Measurements from ENCODE around the gene TTC9C. TPM values are rescaled to one million over a fixed set of nuclear protein-coding genes. Genes with fewer than 3 reads are reported as not detected.
A peak's percentile ranks its signal among the peaks of the same experiment; 100 is the strongest.

Gene TTC9C
- polyA plus RNA-seq, 2 of the 4 experiments (the other 2 are of a cell fraction) = 33.5 to 42.6 TPM

- no peak for TF ChIP-seq PBX3 (IDR thresholded peaks at IDR 0.05)
- TF ChIP-seq RAD21 (conservative IDR thresholded peaks at IDR 0.05 in 1 of 2, IDR thresholded peaks at IDR 0.05 in 1 of 2) = no peak
- no peak; the same call in 1 of the 2 replicates for TF ChIP-seq MYC (IDR thresholded peaks at IDR 0.05; ENCODE audit: borderline replicate concordance, low read length)
Measured at GRCh38 chr11:62728171-62728988, at the start of gene TTC9C (continued).

GRCh38 chr11:62678770-62679696 lies 49.3 kb upstream of the TTC9C start, which contains the start of gene UBXN1:
UBXN1 (minus strand) TSS chr11:62679073; CDS start chr11:62678923, 150 bp downstream.
- Histone ChIP-seq H3K4me3 (peak within 1 kb of the TSS; percentile 67), H3K4me1 (peaks cover 24% of the 10 kb centered on the region), H3K4me2 (peak within 1 kb of the TSS; percentile 90), H3K27ac (peak within 1 kb of the TSS; percentile 87 to 92), H3K9me3 (no peaks in the 10 kb centered on the region)
- WGBS (ENCODE audit: missing lambda C conversion rate) = 31% methylated on average over 18 of the region's 55 CpGs
- DNase-seq (ENCODE audit: low read depth in 1 of 2, low spot score in 1 of 2) (peak; percentile 87 to 92), ATAC-seq (peak; percentile 84 to 86), FAIRE-seq (no peak)
- ChIA-PET POLR2A (interaction anchor here (1.3 to 2.7 kb wide), 5 partner anchors 7 to 88 kb away, joined by 4 to 34 read pairs (median 13); partner anchors contain the start of genes C11orf98, CSKMT, HNRNPUL2 and LBHD1), CTCF (interaction anchor here (0.6 to 7.2 kb wide), 4 partner anchors 9 to 41 kb away, joined by 3 to 126 read pairs (median 18); partner anchors contain the start of genes LBHD1, LRRN4CL and UQCC3)
- no peak for TF ChIP-seq MAFK (IDR thresholded peaks at IDR 0.05; ENCODE audit: partially characterized antibody)
- TF ChIP-seq MYC (IDR thresholded peaks at IDR 0.05; ENCODE audit: borderline replicate concordance, low read length) = no peak
- TF ChIP-seq EP300 (IDR thresholded peaks at IDR 0.05) = no peak
- TF ChIP-seq CHD4 (IDR thresholded peaks at IDR 0.05; ENCODE audit: borderline replicate concordance) = no peak
- peak; percentile 96 for TF ChIP-seq USF2 (IDR thresholded peaks at IDR 0.05)
- peak; percentile 91 for TF ChIP-seq MAX (IDR thresholded peaks at IDR 0.05)
- no peak for TF ChIP-seq CTCF (IDR thresholded peaks at IDR 0.05)
- TF ChIP-seq TFCP2L1 (CRISPR knock-in tag; IDR thresholded peaks at IDR 0.05) = no peak
- no peak for TF ChIP-seq ZSCAN20 (CRISPR knock-in tag; IDR thresholded peaks at IDR 0.05)
- peak in 1 of 2 experiments; percentile 33; a peak in 1 of 4 replicates for TF ChIP-seq CEBPB (IDR thresholded peaks at IDR 0.05)
- TF ChIP-seq EHMT2 (IDR thresholded peaks at IDR 0.05; ENCODE audit: low read depth) = no peak
- TF ChIP-seq REST (IDR thresholded peaks at IDR 0.05) = no peak
- no peak for TF ChIP-seq CHD2 (IDR thresholded peaks at IDR 0.05; ENCODE audit: low read length, partially characterized antibody)
- TF ChIP-seq NR3C1 (IDR thresholded peaks at IDR 0.05) = no peak
- TF ChIP-seq EHF (CRISPR knock-in tag; IDR thresholded peaks at IDR 0.05) = no peak
- TF ChIP-seq RAD21 (conservative IDR thresholded peaks at IDR 0.05 in 1 of 2, IDR thresholded peaks at IDR 0.05 in 1 of 2) = no peak
- 0 out of 2 replicates have a peak, but pooled peaks have one; percentile 40 for TF ChIP-seq ATOH8 (CRISPR knock-in tag; IDR thresholded peaks at IDR 0.05; ENCODE audit: low read depth)
- TF ChIP-seq RFX5 (IDR thresholded peaks at IDR 0.05) = no peak
- TF ChIP-seq KDM1A (IDR thresholded peaks at IDR 0.05; ENCODE audit: low read depth) = no peak
- TF ChIP-seq ZFP36 (IDR thresholded peaks at IDR 0.05; ENCODE audit: borderline replicate concordance, partially characterized antibody) = no peak
- no peak for TF ChIP-seq ESRRA (IDR thresholded peaks at IDR 0.05; ENCODE audit: borderline replicate concordance, low read length)
- TF ChIP-seq JUN (IDR thresholded peaks at IDR 0.05) = peak; percentile 78 to 86; a peak in 3 of 5 replicates
- no peak for TF ChIP-seq FOSB (CRISPR knock-in tag; IDR thresholded peaks at IDR 0.05)

Data from A549 (cell line).